K562 (cell line): ENCODE measurements around the gene ZFAND3. TPM values are rescaled to one million over a fixed set of nuclear protein-coding genes. Genes with fewer than 3 reads are reported as not detected.

Experiments used
- ATAC-seq: fragments of 200-7000 bp; cut with Tn5 transposase; 3 replicates; pipeline ENCODE4 v1.9.1; 2020; ENCODE audit warnings: moderate library complexity
- BruUV-seq: library from RNA; stranded (reverse); fragments of 400-500 nt; replicated peaks from 2 replicates; lab custom pipeline; 2021; lab: Mats Ljungman, UMichigan
- CTCF ChIA-PET: fragments of 300-600 bp; formaldehyde crosslinking; extraction: SDS; loops from one replicate; lab custom pipeline; 2021; ENCODE audit warnings: low intra/inter-chr PET ratio; lab: Yijun Ruan, JAX
- POLR2A ChIA-PET: fragments of 300-600, 350-650 bp; sonication (Branson Sonifier 250); formaldehyde crosslinking; extraction: SDS; loops from one replicate; lab custom pipeline; 2021; ENCODE audit warnings: antibody characterized with exemption, inconsistent platforms; lab: Yijun Ruan, JAX
- DNase-seq, 4 experiments: peaks; one replicate each; pipeline versions ENCODE4 v3.0.0 to v3.0.0-alpha.2; 2011 to 2018; ENCODE audit warnings: low spot score in 3 of 4, mixed read lengths in 3 of 4; ENCODE audit errors: extremely low read depth in 1 of 4
- FAIRE-seq: peaks from 2 replicates; lab custom pipeline; 2011; peaks lifted over from hg19 to GRCh38; lab: Jason Lieb, UNC
- H2AFZ ChIP-seq: 2 replicates; pipeline ENCODE4 v1.6.0; 2011; ENCODE audit warnings: low read depth, low read length, control low read depth, inconsistent platforms
- H3K27ac ChIP-seq: fragments of 200-600 bp; 3 replicates; pipeline ENCODE4 v1.8.0; 2011; ENCODE audit warnings: low read depth, mild to moderate bottlenecking, control low read depth, inconsistent platforms, low read length, moderate library complexity, mixed read lengths; ENCODE audit errors: extremely low read depth
- H3K27me3 ChIP-seq, 2 experiments: fragments of 300-600 bp in 1 of 2; 2 replicates in 1 of 2; 3 replicates in 1 of 2; pipeline versions ENCODE4 v1.6.0 to v1.8.0; 2011; ENCODE audit warnings: inconsistent platforms in 2 of 2, low read length in 2 of 2, mild to moderate bottlenecking in 1 of 2, mixed read lengths in 1 of 2, moderate library complexity in 1 of 2; ENCODE audit not compliant: control insufficient read depth in 2 of 2, insufficient read depth in 2 of 2
- H3K36me3 ChIP-seq: fragments of 300-600 bp; 3 replicates; pipeline ENCODE4 v1.8.0; 2011; ENCODE audit warnings: mild to moderate bottlenecking, low read length, inconsistent platforms; ENCODE audit not compliant: control insufficient read depth, insufficient read depth
- H3K4me1 ChIP-seq, 2 experiments: fragments of 200-600 bp in 1 of 2; replicated peaks in 1 of 2; 2 replicates in 1 of 2; 3 replicates in 1 of 2; pipeline versions ENCODE4 v1.5.1 to v1.8.0; 2011; ENCODE audit warnings: inconsistent platforms in 2 of 2, low read length in 2 of 2, mild to moderate bottlenecking in 1 of 2, mixed read lengths in 1 of 2, moderate library complexity in 1 of 2; ENCODE audit not compliant: control insufficient read depth in 2 of 2, insufficient read depth in 2 of 2
- H3K4me2 ChIP-seq: 2 replicates; pipeline ENCODE4 v1.6.1; 2011; ENCODE audit warnings: low read length, control low read depth, inconsistent platforms, mixed read lengths; ENCODE audit not compliant: insufficient read depth
- H3K4me3 ChIP-seq: fragments of 200-600 bp; sonication (generic), shearing (Covaris generic); 2 replicates; pipeline ENCODE4 v1.5.1; 2016; ENCODE audit warnings: control low read depth, inconsistent platforms
- H3K79me2 ChIP-seq: fragments of 200-600 bp; 3 replicates; pipeline ENCODE4 v1.8.0; 2011; ENCODE audit warnings: low read length, inconsistent platforms; ENCODE audit not compliant: control insufficient read depth, insufficient read depth
- H3K9ac ChIP-seq, 2 experiments: 2 replicates each; pipeline versions ENCODE4 v1.6.0 to v1.6.1; 2011; ENCODE audit warnings: low read depth in 2 of 2, low read length in 2 of 2, control low read depth in 1 of 2, inconsistent platforms in 1 of 2, mild to moderate bottlenecking in 1 of 2, mixed read lengths in 1 of 2; ENCODE audit not compliant: insufficient read depth in 1 of 2
- H3K9me1 ChIP-seq: one replicate; pipeline ENCODE4 v1.6.0; 2011; ENCODE audit warnings: inconsistent platforms, mild to moderate bottlenecking, low read length, moderate library complexity; ENCODE audit not compliant: control insufficient read depth, insufficient read depth
- H3K9me3 ChIP-seq: replicated peaks from 2 replicates; pipeline ENCODE4 v1.5.1; 2011; ENCODE audit warnings: low read depth, low read length, inconsistent platforms; ENCODE audit not compliant: control insufficient read depth, insufficient read depth
- H4K20me1 ChIP-seq: replicated peaks from 2 replicates; pipeline ENCODE4 v1.6.1; 2011; ENCODE audit warnings: low read length, inconsistent platforms, mixed read lengths; ENCODE audit not compliant: control insufficient read depth, insufficient read depth
- ELF2 ChIP-seq: fragments of 250-450 bp; sonication (Bioruptor Pico); IDR thresholded peaks from 2 replicates; pipeline ENCODE4 v1.5.0; 2021; ENCODE audit warnings: mild to moderate bottlenecking
- ETV6 ChIP-seq, 3 experiments: fragments of 150-350 bp in 1 of 3; sonication (generic) in 1 of 3; formaldehyde crosslinking in 1 of 3; IDR thresholded peaks; 2 replicates each; pipeline versions ENCODE4 v1.6.1 to v1.8.0; 2014 to 2022; ENCODE audit warnings: borderline replicate concordance in 2 of 3, low read depth in 2 of 3, antibody characterized with exemption in 1 of 3, low read length in 1 of 3, mild to moderate bottlenecking in 1 of 3, missing genetic modification reagents in 1 of 3
- HBP1 ChIP-seq: fragments of 450-650 bp; formaldehyde crosslinking; IDR thresholded peaks from 2 replicates; pipeline ENCODE4 v1.4.0; 2022; ENCODE audit warnings: missing genetic modification characterization
- RBM17 ChIP-seq: fragments of 200-400 bp; formaldehyde crosslinking; IDR thresholded peaks from 2 replicates; pipeline ENCODE4 v1.6.1; 2017; ENCODE audit warnings: low read depth, mild to moderate bottlenecking, low read length, borderline replicate concordance
- WGBS: fragments of 100-300 bp; shearing (Covaris generic); methylation state at CpG from one replicate; pipeline ENCODE4 v1.1.6; 2016; ENCODE audit warnings: low coverage, mixed read lengths; ENCODE audit not compliant: insufficient coverage; ENCODE audit errors: missing lambda C conversion rate; 5-methylcytosine and 5-hydroxymethylcytosine counted together
- in situ Hi-C: fragments of 300-500 bp; cut with MboI; formaldehyde crosslinking; loops from 4 replicates; pipeline ENCODE4 v1.15.0; 2018; ENCODE audit warnings: inconsistent platforms, mixed read lengths
- intact Hi-C: fragments of 100-400 bp; cut with micrococcal nuclease; formaldehyde crosslinking; loops from 2 replicates; pipeline ENCODE4 v1.14.2; 2022
- polyA plus RNA-seq, 8 experiments: library from polyadenylated mRNA; depleted of rRNA in 4 of 8; stranded (reverse) in 5 of 8; unstranded in 3 of 8; fragments of >200 nt; fragmentation: Nextera tagmentation in 2 of 8; fragmentation: Illumina TruSeq in 1 of 8; extraction: Ambion mirVana in 2 of 8; extraction: Trizol in 1 of 8; gene quantifications; 2 replicates each; pipeline versions ENCODE4 v1.2.1 to v1.2.3, GENCODE V29; 2011 to 2014; ENCODE audit warnings: inconsistent platforms in 1 of 8, missing spikeins in 1 of 8
- total RNA-seq, 7 experiments: library from RNA; depleted of rRNA in 6 of 7; stranded (reverse); fragments of >200 nt in 6 of 7; fragmentation: Illumina TruSeq in 2 of 7; extraction: Trizol in 2 of 7; gene quantifications; 2 replicates each; pipeline versions ENCODE4 v1.2.1 to v1.2.3, GENCODE V29; 2011 to 2021; ENCODE audit warnings: low replicate concordance in 1 of 7

The ZFAND3 gene
- total and polyA plus RNA-seq, 9 of the 15 experiments (the other 6 are each of a cell fraction or from before 2014, with no cell fraction given), result 0.81 to 26.6 (median 11.8) TPM

DNA sequence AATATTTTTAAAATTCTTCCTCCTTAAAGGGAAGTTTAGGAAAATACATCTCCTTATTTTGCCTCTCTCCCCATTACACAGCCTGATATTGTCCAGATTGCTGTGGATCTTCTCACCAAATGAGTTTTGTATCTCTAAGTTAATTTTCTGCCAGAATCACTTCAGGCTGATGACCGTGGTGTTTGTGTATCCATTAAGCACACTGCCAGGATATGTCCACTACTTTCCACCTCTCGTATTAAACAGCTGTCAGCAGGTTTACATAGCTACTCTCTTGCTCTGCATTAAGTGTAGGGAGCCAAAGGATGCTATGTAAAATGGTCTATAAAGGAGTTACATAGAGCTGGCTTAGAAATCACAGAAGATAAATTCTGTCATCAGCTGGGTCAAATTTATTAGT lies 201.1 kb downstream of the ZFAND3 start:
- in situ Hi-C loops, result no loop called here
- ChIA-PET CTCF (no interaction called here), POLR2A (interaction anchor here (0.7 kb wide), 1 partner anchor 14 kb away, joined by 3 read pairs; no protein-coding TSS in a partner anchor)
- no TSS peak for BruUV-seq
- Histone ChIP-seq H3K79me2 (0 out of 3 replicates have a peak, but pooled peaks cover 4% of the 10 kb centered on the region), H2AFZ (no peak overlapping the region), H3K4me2 (no peak overlapping the region), H3K9me1 (no peaks in the 10 kb centered on the region), H3K36me3 (no peaks in the 10 kb centered on the region), H3K27me3 (no peaks in the 10 kb centered on the region), H3K27ac (no peak overlapping the region), H3K9me3 (peaks cover 3% of the 10 kb centered on the region; the same call in 1 of the 2 replicates), H3K4me3 (no peak overlapping the region), H3K4me1 (no peaks in the 10 kb centered on the region; a peak in 1 of 5 replicates), H4K20me1 (peaks cover 9% of the 10 kb centered on the region)
- intact Hi-C loops, result loop anchor here (10.0 kb wide), 1 partner anchor 474 kb away; no protein-coding TSS in a partner anchor
- no peak for DNase-seq
- 59% methylated on average over 2 of the region's 2 CpGs for WGBS
- FAIRE-seq, result no peak
- TF ChIP-seq ELF2 (CRISPR knock-in tag) (no peak), ETV6 (IDR thresholded peaks at IDR 0.05; ENCODE audit: borderline replicate concordance in 1 of 2, low read depth in 2 of 2, low read length in 1 of 2) (no peak), ETV6 (CRISPR knock-in tag; IDR thresholded peaks at IDR 0.05; ENCODE audit: borderline replicate concordance) (no peak)
- TF ChIP-seq, all 486 proteins: peak for 0
- no peak overlapping the region for H3K9ac ChIP-seq
- no peak for ATAC-seq

- no TSS peak for BruUV-seq
- H3K27ac ChIP-seq, result no peak overlapping the region
- DNase-seq (no peak), ATAC-seq (no peak), FAIRE-seq (no peak)
- H3K9me3 ChIP-seq, result peaks cover 3% of the 10 kb centered on the region; the same call in 1 of the 2 replicates
- in situ Hi-C loops, result no loop called here
- no peaks in the 10 kb centered on the region; a peak in 1 of 5 replicates for H3K4me1 ChIP-seq
- ChIA-PET CTCF (no interaction called here), POLR2A (interaction anchor here (0.7 kb wide), 2 partner anchors 15 to 200 kb away, joined by 3 read pairs; no protein-coding TSS in a partner anchor)
- no peak overlapping the region for H3K4me3 ChIP-seq
- H3K36me3 ChIP-seq, result no peaks in the 10 kb centered on the region
- H3K27me3 ChIP-seq, result no peaks in the 10 kb centered on the region
- H2AFZ ChIP-seq, result no peak overlapping the region
- TF ChIP-seq HBP1 (CRISPR knock-in tag), result no peak
- TF ChIP-seq RBM17, result no peak
- H4K20me1 ChIP-seq, result peaks cover 9% of the 10 kb centered on the region
- no peak overlapping the region for H3K9ac ChIP-seq
- no peaks in the 10 kb centered on the region for H3K9me1 ChIP-seq
- 0 out of 3 replicates have a peak, but pooled peaks cover 4% of the 10 kb centered on the region for H3K79me2 ChIP-seq
- intact Hi-C loops, result loop anchor here (10.0 kb wide), 1 partner anchor 474 kb away; no protein-coding TSS in a partner anchor
- 37% methylated on average over 2 of the region's 2 CpGs for WGBS
- H3K4me2 ChIP-seq, result no peak overlapping the region
Measured at GRCh38 chr6:38021029-38021428, 201.5 kb downstream of the ZFAND3 start.
